CD4-positive, alpha-beta T cell treated with Interleukin-4 for 1 hour (primary cell): Measurements from ENCODE around the gene KRTAP9-3.
"Not testable (repeated sequence)": the region's sequence is repeated elsewhere in the genome, so short reads cannot be mapped to it uniquely, and the experiment has no call there.

Source experiments
- DNase-seq, 2 donors: peaks; one replicate each; pipeline ENCODE4 v3.0.0-alpha.2; 2020 to 2022

The KRTAP9-3 gene

GRCh38 chr17:41251261-41251660, 19.0 kb downstream of the KRTAP9-3 start:
- DNase-seq: no peak

- DNase-seq: no peak
These were observed 22.6 kb downstream of the KRTAP9-3 start for GRCh38 chr17:41254861-41255260.

- DNase-seq: not testable (repeated sequence)
These were observed 23.4 kb downstream of the KRTAP9-3 start, which contains the start of gene KRTAP9-9 for GRCh38 chr17:41255381-41256290. Gene KRTAP9-9 (plus strand): TSS chr17:41255384.

- no peak for DNase-seq
These were observed 24.0 kb downstream of the KRTAP9-3 start for GRCh38 chr17:41256291-41256685.

- DNase-seq: no peak
These were observed 26.2 kb downstream of the KRTAP9-3 start for GRCh38 chr17:41258406-41258805.

- DNase-seq: no peak
These were observed 31.0 kb downstream of the KRTAP9-3 start for GRCh38 chr17:41263212-41263611.

GRCh38 chr17:41264599-41264998, 32.4 kb downstream of the KRTAP9-3 start:
- no peak for DNase-seq

GRCh38 chr17:41265078-41265477, 32.8 kb downstream of the KRTAP9-3 start, which contains the start of gene KRTAP9-6:
Gene KRTAP9-6 (plus strand): TSS chr17:41265378. CDS start chr17:41265378, 0 bp downstream.
- no peak for DNase-seq

GRCh38 chr17:41267711-41268110, 35.5 kb downstream of the KRTAP9-3 start:
- DNase-seq: no peak

- DNase-seq: not testable (repeated sequence)
These were observed 39.1 kb downstream of the KRTAP9-3 start for GRCh38 chr17:41271323-41271722.

GRCh38 chr17:41271858-41272257, 39.6 kb downstream of the KRTAP9-3 start:
- no peak for DNase-seq

- DNase-seq: not testable (repeated sequence)
These were observed 43.5 kb downstream of the KRTAP9-3 start, which contains the start of gene KRTAP9-7 for GRCh38 chr17:41275648-41276190. Gene KRTAP9-7 (plus strand): TSS chr17:41275698. CDS start chr17:41275698, 0 bp downstream.

- DNase-seq: no peak
These were observed 46.1 kb downstream of the KRTAP9-3 start for GRCh38 chr17:41278176-41278955.
